HepG2 (cell line): ENCODE measurements around the gene BMPER.

Source experiments
- AGO1 ChIP-seq: fragments of 200-400 bp; formaldehyde crosslinking; IDR thresholded peaks from 2 replicates; pipeline ENCODE4 v1.6.1; 2017; ENCODE audit warnings: mild to moderate bottlenecking, low read depth, low read length, moderate library complexity; ENCODE audit not compliant: poor library complexity, severe bottlenecking
- ETS1 ChIP-seq: sonication (generic); formaldehyde crosslinking; IDR thresholded peaks from 2 replicates; pipeline ENCODE4 v1.4.0; 2020; ENCODE audit warnings: missing genetic modification reagents
- ETV6 ChIP-seq: sonication (generic); formaldehyde crosslinking; conservative IDR thresholded peaks from 2 replicates; pipeline ENCODE4 v1.4.0; 2020; ENCODE audit warnings: missing genetic modification reagents
- FOXA1 ChIP-seq, 2 experiments: fragments of 450-650 bp in 1 of 2; sonication (generic) in 1 of 2; formaldehyde crosslinking in 1 of 2; IDR thresholded peaks; 2 replicates each; pipeline versions ENCODE4 v1.4.0 to v1.6.1; 2016 to 2020; ENCODE audit warnings: missing genetic modification reagents in 1 of 2
- NKX3-1 ChIP-seq: sonication (generic); formaldehyde crosslinking; IDR thresholded peaks from 2 replicates; pipeline ENCODE4 v1.5.0; 2020; ENCODE audit warnings: missing genetic modification reagents
- PATZ1 ChIP-seq: sonication (generic); formaldehyde crosslinking; IDR thresholded peaks from 2 replicates; pipeline ENCODE4 v1.4.0; 2020; ENCODE audit warnings: missing genetic modification reagents
- RFX3 ChIP-seq: IDR thresholded peaks from 2 replicates; pipeline ENCODE4 v1.6.1; 2016; ENCODE audit warnings: missing biosample characterization, missing genetic modification reagents
- SNAI1 ChIP-seq: sonication (generic); formaldehyde crosslinking; IDR thresholded peaks from 2 replicates; pipeline ENCODE4 v1.5.0; 2020; ENCODE audit warnings: mild to moderate bottlenecking, missing genetic modification reagents, borderline replicate concordance
- SP1 ChIP-seq, 2 experiments: fragments of 450-650 bp in 1 of 2; sonication (generic) in 1 of 2; formaldehyde crosslinking in 1 of 2; IDR thresholded peaks; 2 replicates each; pipeline versions ENCODE4 v1.4.0 to v1.6.1; 2016 to 2020; ENCODE audit warnings: missing genetic modification reagents in 1 of 2
- ZNF234 ChIP-seq: sonication (generic); formaldehyde crosslinking; conservative IDR thresholded peaks from 2 replicates; pipeline ENCODE4 v1.5.1; 2020; ENCODE audit warnings: mild to moderate bottlenecking, missing genetic modification reagents
- ZNF414 ChIP-seq: sonication (generic); formaldehyde crosslinking; IDR thresholded peaks from 2 replicates; pipeline ENCODE4 v1.5.0; 2020; ENCODE audit warnings: missing genetic modification reagents
- TF ChIP-seq, protein P1 (sequence below): sonication (generic); formaldehyde crosslinking; IDR thresholded peaks from 2 replicates; pipeline ENCODE4 v1.5.0; 2020; ENCODE audit warnings: mild to moderate bottlenecking, missing genetic modification reagents, moderate library complexity
- TF ChIP-seq, protein P2 (sequence below): sonication (generic); formaldehyde crosslinking; IDR thresholded peaks from 2 replicates; pipeline ENCODE4 v1.9.0; 2022; ENCODE audit warnings: missing genetic modification reagents, mild to moderate bottlenecking, borderline replicate concordance
- TF ChIP-seq, protein P3 (sequence below): sonication (generic); formaldehyde crosslinking; IDR thresholded peaks from 2 replicates; pipeline ENCODE4 v1.4.0; 2020; ENCODE audit warnings: missing genetic modification reagents

DNA sequence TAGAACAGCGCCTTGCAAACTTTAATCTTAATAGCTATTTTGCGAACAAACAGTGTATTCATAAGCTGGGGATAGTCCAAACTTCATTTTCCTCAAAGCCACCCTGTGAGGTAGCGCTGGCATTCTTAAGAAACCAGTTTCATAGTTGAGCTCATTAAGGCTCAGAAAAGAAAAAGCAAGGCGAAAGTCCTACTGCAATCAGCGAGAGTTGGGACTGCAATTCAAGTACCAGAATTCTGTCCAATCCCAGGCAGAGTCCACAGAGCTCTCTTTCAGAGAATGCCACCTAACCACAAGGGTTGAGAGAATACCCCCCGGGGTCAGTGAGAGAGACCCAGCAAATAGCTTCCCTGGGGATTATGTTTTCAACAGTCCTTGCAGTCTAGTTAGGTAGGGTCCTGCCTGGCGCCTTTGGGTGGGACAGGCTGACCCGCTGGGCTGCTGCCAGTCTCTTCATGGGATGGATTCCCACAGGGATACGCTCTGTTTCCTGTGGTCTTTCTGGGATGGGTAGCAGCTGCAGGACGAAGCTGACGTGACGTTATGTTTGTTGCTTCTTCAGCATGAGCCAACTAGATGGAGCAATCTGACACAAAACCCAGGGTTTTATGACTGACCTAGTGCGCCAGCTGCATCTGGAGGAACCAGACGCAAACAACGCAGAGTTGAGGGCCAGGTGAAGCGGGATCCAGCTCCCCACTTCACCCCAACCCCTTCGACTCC is 16.0 kb downstream of the BMPER start:
- TF ChIP-seq, protein P1, sequence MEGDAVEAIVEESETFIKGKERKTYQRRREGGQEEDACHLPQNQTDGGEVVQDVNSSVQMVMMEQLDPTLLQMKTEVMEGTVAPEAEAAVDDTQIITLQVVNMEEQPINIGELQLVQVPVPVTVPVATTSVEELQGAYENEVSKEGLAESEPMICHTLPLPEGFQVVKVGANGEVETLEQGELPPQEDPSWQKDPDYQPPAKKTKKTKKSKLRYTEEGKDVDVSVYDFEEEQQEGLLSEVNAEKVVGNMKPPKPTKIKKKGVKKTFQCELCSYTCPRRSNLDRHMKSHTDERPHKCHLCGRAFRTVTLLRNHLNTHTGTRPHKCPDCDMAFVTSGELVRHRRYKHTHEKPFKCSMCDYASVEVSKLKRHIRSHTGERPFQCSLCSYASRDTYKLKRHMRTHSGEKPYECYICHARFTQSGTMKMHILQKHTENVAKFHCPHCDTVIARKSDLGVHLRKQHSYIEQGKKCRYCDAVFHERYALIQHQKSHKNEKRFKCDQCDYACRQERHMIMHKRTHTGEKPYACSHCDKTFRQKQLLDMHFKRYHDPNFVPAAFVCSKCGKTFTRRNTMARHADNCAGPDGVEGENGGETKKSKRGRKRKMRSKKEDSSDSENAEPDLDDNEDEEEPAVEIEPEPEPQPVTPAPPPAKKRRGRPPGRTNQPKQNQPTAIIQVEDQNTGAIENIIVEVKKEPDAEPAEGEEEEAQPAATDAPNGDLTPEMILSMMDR (CRISPR knock-in tag): no peak
- TF ChIP-seq ETV6 (no peak), AGO1 (no peak), PATZ1 (CRISPR knock-in tag) (no peak), FOXA1 (IDR thresholded peaks at IDR 0.05) (no peak), FOXA1 (CRISPR knock-in tag; IDR thresholded peaks at IDR 0.05) (no peak), ETS1 (CRISPR knock-in tag) (no peak), SP1 (IDR thresholded peaks at IDR 0.05) (no peak), SP1 (CRISPR knock-in tag; IDR thresholded peaks at IDR 0.05) (no peak), SNAI1 (CRISPR knock-in tag) (no peak), ZNF234 (CRISPR knock-in tag) (no peak), ZNF414 (CRISPR knock-in tag) (no peak), NKX3-1 (CRISPR knock-in tag) (no peak), RFX3 (CRISPR knock-in tag) (no peak)
- TF ChIP-seq, protein P2, sequence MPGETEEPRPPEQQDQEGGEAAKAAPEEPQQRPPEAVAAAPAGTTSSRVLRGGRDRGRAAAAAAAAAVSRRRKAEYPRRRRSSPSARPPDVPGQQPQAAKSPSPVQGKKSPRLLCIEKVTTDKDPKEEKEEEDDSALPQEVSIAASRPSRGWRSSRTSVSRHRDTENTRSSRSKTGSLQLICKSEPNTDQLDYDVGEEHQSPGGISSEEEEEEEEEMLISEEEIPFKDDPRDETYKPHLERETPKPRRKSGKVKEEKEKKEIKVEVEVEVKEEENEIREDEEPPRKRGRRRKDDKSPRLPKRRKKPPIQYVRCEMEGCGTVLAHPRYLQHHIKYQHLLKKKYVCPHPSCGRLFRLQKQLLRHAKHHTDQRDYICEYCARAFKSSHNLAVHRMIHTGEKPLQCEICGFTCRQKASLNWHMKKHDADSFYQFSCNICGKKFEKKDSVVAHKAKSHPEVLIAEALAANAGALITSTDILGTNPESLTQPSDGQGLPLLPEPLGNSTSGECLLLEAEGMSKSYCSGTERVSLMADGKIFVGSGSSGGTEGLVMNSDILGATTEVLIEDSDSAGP (CRISPR knock-in tag): no peak
- TF ChIP-seq, protein P3, sequence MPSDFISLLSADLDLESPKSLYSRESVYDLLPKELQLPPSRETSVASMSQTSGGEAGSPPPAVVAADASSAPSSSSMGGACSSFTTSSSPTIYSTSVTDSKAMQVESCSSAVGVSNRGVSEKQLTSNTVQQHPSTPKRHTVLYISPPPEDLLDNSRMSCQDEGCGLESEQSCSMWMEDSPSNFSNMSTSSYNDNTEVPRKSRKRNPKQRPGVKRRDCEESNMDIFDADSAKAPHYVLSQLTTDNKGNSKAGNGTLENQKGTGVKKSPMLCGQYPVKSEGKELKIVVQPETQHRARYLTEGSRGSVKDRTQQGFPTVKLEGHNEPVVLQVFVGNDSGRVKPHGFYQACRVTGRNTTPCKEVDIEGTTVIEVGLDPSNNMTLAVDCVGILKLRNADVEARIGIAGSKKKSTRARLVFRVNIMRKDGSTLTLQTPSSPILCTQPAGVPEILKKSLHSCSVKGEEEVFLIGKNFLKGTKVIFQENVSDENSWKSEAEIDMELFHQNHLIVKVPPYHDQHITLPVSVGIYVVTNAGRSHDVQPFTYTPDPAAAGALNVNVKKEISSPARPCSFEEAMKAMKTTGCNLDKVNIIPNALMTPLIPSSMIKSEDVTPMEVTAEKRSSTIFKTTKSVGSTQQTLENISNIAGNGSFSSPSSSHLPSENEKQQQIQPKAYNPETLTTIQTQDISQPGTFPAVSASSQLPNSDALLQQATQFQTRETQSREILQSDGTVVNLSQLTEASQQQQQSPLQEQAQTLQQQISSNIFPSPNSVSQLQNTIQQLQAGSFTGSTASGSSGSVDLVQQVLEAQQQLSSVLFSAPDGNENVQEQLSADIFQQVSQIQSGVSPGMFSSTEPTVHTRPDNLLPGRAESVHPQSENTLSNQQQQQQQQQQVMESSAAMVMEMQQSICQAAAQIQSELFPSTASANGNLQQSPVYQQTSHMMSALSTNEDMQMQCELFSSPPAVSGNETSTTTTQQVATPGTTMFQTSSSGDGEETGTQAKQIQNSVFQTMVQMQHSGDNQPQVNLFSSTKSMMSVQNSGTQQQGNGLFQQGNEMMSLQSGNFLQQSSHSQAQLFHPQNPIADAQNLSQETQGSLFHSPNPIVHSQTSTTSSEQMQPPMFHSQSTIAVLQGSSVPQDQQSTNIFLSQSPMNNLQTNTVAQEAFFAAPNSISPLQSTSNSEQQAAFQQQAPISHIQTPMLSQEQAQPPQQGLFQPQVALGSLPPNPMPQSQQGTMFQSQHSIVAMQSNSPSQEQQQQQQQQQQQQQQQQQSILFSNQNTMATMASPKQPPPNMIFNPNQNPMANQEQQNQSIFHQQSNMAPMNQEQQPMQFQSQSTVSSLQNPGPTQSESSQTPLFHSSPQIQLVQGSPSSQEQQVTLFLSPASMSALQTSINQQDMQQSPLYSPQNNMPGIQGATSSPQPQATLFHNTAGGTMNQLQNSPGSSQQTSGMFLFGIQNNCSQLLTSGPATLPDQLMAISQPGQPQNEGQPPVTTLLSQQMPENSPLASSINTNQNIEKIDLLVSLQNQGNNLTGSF (CRISPR knock-in tag): no peak
